LNCaP clone FGC (cell line): ENCODE data around the gene CSTA.
"Not testable (repeated sequence)": the region's sequence is repeated elsewhere in the genome, so short reads cannot be mapped to it uniquely, and the experiment has no call there.

ENCODE experiments used
- DNase-seq: peaks from one replicate; pipeline ENCODE4 v3.0.0-alpha.2; 2011; ENCODE audit warnings: low read depth
- H3K4me3 ChIP-seq: 2 replicates; pipeline ENCODE4 v1.5.1; 2011; ENCODE audit warnings: mild to moderate bottlenecking, low read depth, low read length, control low read depth
- CTCF ChIP-seq: IDR thresholded peaks from 2 replicates; pipeline ENCODE4 v1.5.1; 2012; ENCODE audit warnings: mild to moderate bottlenecking; ENCODE audit not compliant: control insufficient read depth, insufficient read depth; ENCODE audit errors: extremely low read depth

CSTA gene

GRCh38 chr3:122356402-122356801 lies 31.4 kb downstream of the CSTA start:
- peak; percentile 88 for TF ChIP-seq CTCF
- peak; percentile 56 for DNase-seq

GRCh38 chr3:122357828-122358702 lies 33.0 kb downstream of the CSTA start:
- no peak for DNase-seq
- H3K4me3 ChIP-seq = no peak overlapping the region
- TF ChIP-seq CTCF = no peak

More at GRCh38 chr3:122356402-122356801, 31.4 kb downstream of the CSTA start:
- H3K4me3 ChIP-seq = no peak overlapping the region

- no peak for TF ChIP-seq CTCF
- no peak overlapping the region for H3K4me3 ChIP-seq
- DNase-seq = no peak
Observed at GRCh38 chr3:122358703-122359032, 33.6 kb downstream of the CSTA start.

GRCh38 chr3:122362026-122362425 lies 37.0 kb downstream of the CSTA start:
- no peak overlapping the region for H3K4me3 ChIP-seq
- DNase-seq = no peak
- TF ChIP-seq CTCF = no peak

- no peak for TF ChIP-seq CTCF
- no peak for DNase-seq
- no peak overlapping the region for H3K4me3 ChIP-seq
Observed at GRCh38 chr3:122364490-122364889, 39.4 kb downstream of the CSTA start.

- no peak overlapping the region for H3K4me3 ChIP-seq
- DNase-seq = no peak
- no peak for TF ChIP-seq CTCF
Observed at GRCh38 chr3:122365073-122365472, 40.0 kb downstream of the CSTA start.

- not testable (repeated sequence) for H3K4me3 ChIP-seq
- peak; percentile 63 for DNase-seq
Observed at GRCh38 chr3:122365582-122366378, 40.7 kb downstream of the CSTA start.
